Endothelial cell of umbilical vein (primary cell): Measurements from ENCODE around the gene DCPS. TPM values are rescaled to one million over a fixed set of nuclear protein-coding genes. Genes with fewer than 3 reads are reported as not detected.

ENCODE experiments used
- polyA plus RNA-seq, 4 experiments: library from polyadenylated mRNA; depleted of rRNA in 3 of 4; stranded (reverse) in 3 of 4; unstranded in 1 of 4; fragments of >200 nt; gene quantifications; 2 replicates each; pipeline versions ENCODE4 v1.2.1 to v1.2.3, GENCODE V29; 2011 to 2012; ENCODE audit warnings: missing spikeins in 1 of 4
- small RNA-seq: library from RNA; depleted of rRNA; stranded (forward); fragments of <200 nt; gene quantifications from one replicate; pipeline ENCODE3, GENCODE V24; 2012; ENCODE audit warnings: low replicate concordance, low read depth; ENCODE audit not compliant: insufficient read depth, insufficient read length
- total RNA-seq: library from RNA; stranded (reverse); gene quantifications from 2 replicates; pipeline ENCODE4 v1.2.3, GENCODE V29; 2021

DCPS gene
- total and polyA plus RNA-seq, 2 donors (not counting 3 experiments of a cell fraction or from before 2014, with no cell fraction given), result 19.6 to 36.0 TPM

Small RNA genes lying within 50 kb of the gene (small RNA-seq; reads per million reads assigned to genes)
- not detected for gene AP001318.3

Other genes with a start within 250 kb of the DCPS start
- 3.5 and 3.8 TPM in 2 replicates for gene CDON, start 241.2 kb upstream of the DCPS start, total RNA-seq
- gene CDON, start 241.2 kb upstream of the DCPS start, polyA plus RNA-seq, result 1.5 and 1.6 TPM in 2 replicates
- gene RPUSD4, start 92.4 kb upstream of the DCPS start, total RNA-seq, result 36.5 and 40.8 TPM in 2 replicates
- gene RPUSD4, start 92.4 kb upstream of the DCPS start, polyA plus RNA-seq, result 32.1 and 37.8 TPM in 2 replicates
- 35.3 and 35.8 TPM in 2 replicates for gene FAM118B, start 92.3 kb upstream of the DCPS start, total RNA-seq
- 24.3 and 26.6 TPM in 2 replicates for gene FAM118B, start 92.3 kb upstream of the DCPS start, polyA plus RNA-seq
- 104 and 106 TPM in 2 replicates for gene SRPRA, start 35.2 kb upstream of the DCPS start, total RNA-seq
- 116 TPM in 2 replicates for gene SRPRA, start 35.2 kb upstream of the DCPS start, polyA plus RNA-seq
- 31.0 and 33.5 TPM in 2 replicates for gene FOXRED1, start 34.9 kb upstream of the DCPS start, total RNA-seq
- gene FOXRED1, start 34.9 kb upstream of the DCPS start, polyA plus RNA-seq, result 32.4 and 33.4 TPM in 2 replicates
- gene TIRAP, start 21.0 kb upstream of the DCPS start, total RNA-seq, result 8.7 and 11.0 TPM in 2 replicates
- gene TIRAP, start 21.0 kb upstream of the DCPS start, polyA plus RNA-seq, result 9.3 and 9.6 TPM in 2 replicates
- 17.7 and 21.1 TPM in 2 replicates for gene ST3GAL4, start 51.6 kb downstream of the DCPS start, total RNA-seq
- gene ST3GAL4, start 51.6 kb downstream of the DCPS start, polyA plus RNA-seq, result 19.4 and 20.8 TPM in 2 replicates